ENCODE results near the gene GFY. TPM values are rescaled to one million over a fixed set of nuclear protein-coding genes. Genes with fewer than 3 reads are reported as not detected.
A peak's percentile ranks its signal among the peaks of the same experiment; 100 is the strongest.

The GFY gene
- total and polyA plus RNA-seq, 9 of the 15 experiments (the other 6 are each of a cell fraction or from before 2014, with no cell fraction given): 0.06 to 0.40 (median 0.19) TPM; not detected in 3

- TF ChIP-seq ZBTB34 (CRISPR knock-in tag; IDR thresholded peaks at IDR 0.05): no peak
- TF ChIP-seq THAP12 (CRISPR knock-in tag; IDR thresholded peaks at IDR 0.05): peak; percentile 66; the same call in 1 of the 2 replicates
- TF ChIP-seq ZNF518B (CRISPR knock-in tag; IDR thresholded peaks at IDR 0.05): no peak
- TF ChIP-seq ZNF274 (IDR thresholded peaks at IDR 0.05; ENCODE audit: borderline replicate concordance, low read depth, low read length): no peak
- TF ChIP-seq FUS (optimal IDR thresholded peaks at IDR 0.05; ENCODE audit: low read depth, low read length): no peak
- peak; percentile 93 for TF ChIP-seq ELF1 (tag; IDR thresholded peaks at IDR 0.05)
- TF ChIP-seq ATF6 (CRISPR knock-in tag; IDR thresholded peaks at IDR 0.05): no peak
Observed at GRCh38 chr19:49451430-49452181, 26.4 kb downstream of the GFY start, which contains the start of gene PIH1D1 (continued).
